Heart right ventricle (tissue), 16 donors: ENCODE data around the gene AIF1. TPM values are rescaled to one million over a fixed set of nuclear protein-coding genes. Genes with fewer than 3 reads are reported as not detected.

ENCODE experiments used
- ATAC-seq, 8 donors: fragments of 200-7000 bp; cut with Tn5 transposase; one replicate each; pipeline ENCODE4 v1.9.1; 2020; ENCODE audit warnings: mild to moderate bottlenecking in 8 of 8, moderate library complexity in 8 of 8, moderate number of reproducible peaks in 1 of 8
- DNase-seq, 2 donors: peaks; one replicate each; pipeline ENCODE4 v3.0.0-alpha.2; 2020
- H3K27ac ChIP-seq, 10 donors: fragments of 200-600 bp; sonication (generic) in 2 of 10; one replicate each; pipeline versions ENCODE4 v1.5.0 to v1.8.0; 2020 to 2022; ENCODE audit warnings: mild to moderate bottlenecking in 3 of 10
- H3K27me3 ChIP-seq, 7 donors: fragments of 200-600 bp; one replicate each; pipeline ENCODE4 v1.8.0; 2021 to 2022; ENCODE audit warnings: mild to moderate bottlenecking in 2 of 7
- H3K36me3 ChIP-seq, 9 donors: fragments of 200-600 bp; sonication (generic) in 1 of 9; one replicate each; pipeline versions ENCODE4 v1.5.0 to v1.8.0; 2020 to 2022; ENCODE audit warnings: mild to moderate bottlenecking in 2 of 9
- H3K4me1 ChIP-seq, 9 donors: fragments of 200-600 bp; sonication (generic) in 1 of 9; one replicate each; pipeline versions ENCODE4 v1.5.0 to v1.8.0; 2020 to 2022; ENCODE audit warnings: mild to moderate bottlenecking in 4 of 9
- H3K4me3 ChIP-seq, 10 donors: fragments of 200-600 bp; sonication (generic) in 2 of 10; one replicate each; pipeline versions ENCODE4 v1.5.0 to v1.8.0; 2020 to 2022; ENCODE audit warnings: mild to moderate bottlenecking in 7 of 10, moderate library complexity in 2 of 10
- H3K9me3 ChIP-seq, 11 donors: fragments of 200-600 bp in 10 of 11; sonication (generic) in 2 of 11; one replicate each; pipeline versions ENCODE4 v1.5.0 to v1.8.0; 2013 to 2022; ENCODE audit warnings: mild to moderate bottlenecking in 2 of 11, control low read depth in 1 of 11, moderate library complexity in 1 of 11
- WGBS, 2 donors: extraction: QIAGEN DNeasy Blood & Tissue Kit; methylation state at CpG; one replicate each; pipeline ENCODE4 v1.1.7; 2013; ENCODE audit warnings: inconsistent platforms in 1 of 2; 5-methylcytosine and 5-hydroxymethylcytosine counted together
- intact Hi-C, 10 donors: fragments of 100-400 bp; cut with DNase I; formaldehyde crosslinking; loops; one replicate each; pipeline versions ENCODE4 v1.11.1 to v1.14.2; 2022
- polyA plus RNA-seq, 2 donors: library from polyadenylated mRNA; stranded (reverse); fragments of 200-250 nt; gene quantifications; one replicate each; pipeline ENCODE4 v1.2.3, GENCODE V29; 2013
- total RNA-seq, 10 donors: library from RNA; stranded (reverse); fragmentation: NEBNext Ultra II Directional in 3 of 10; extraction: Animal tissue kit (Norgen Biotek cat#: 25700) in 3 of 10; gene quantifications; one replicate each; pipeline versions ENCODE4 v1.2.1 to v1.2.4, GENCODE V29; 2021 to 2023
- TF ChIP-seq, protein P1 (sequence below), 9 donors: fragments of 200-600 bp; sonication (generic) in 2 of 9; IDR thresholded peaks; one replicate each; pipeline versions ENCODE4 v1.5.0 to v1.8.0; 2021 to 2022; ENCODE audit warnings: antibody characterized with exemption in 9 of 9, mild to moderate bottlenecking in 5 of 9, moderate library complexity in 1 of 9
- donor health status: Arrhythmogenic right ventricular cardiomyopathy.
- donor health status: ischemic (EF 13 %, LVEDD 7.1; RV severe dilation, severe dysfunction).
- donor health status: healthy with polysubstance abuse.
- donor health status: DM: no; HTN: yes; CAD: no.
- donor health status: DM: no; HTN: no; CAD: no.
- donor health status: ischemic (EF 25% LVEDD 6.9; RV normal size, moderate dysfunction).
- donor health status: ischemic (EF 25% LVEDD 5.7; RV mildly dilated, moderate dysfunction).
- donor health status: healthy.
- donor health status: DM: yes; HTN: yes; CAD: no.
- donor health status: Ischemic cardiomyopathy.
- donor health status: ischemic (EF 35%, LVEDD 5.7; RV mildly dilated, moderate dysfunction).
- donor health status: nonischemic (EF 11% LVEDD 7.7; RV severe dilation, severe dysfunction).
- donor health status: DM: yes; HTN: yes; CAD: no.
- donor health status: PGD.
- donor health status: ischemic (EF 29% LVEDD 5.4; RV normal size, mild dysfunction).
- donor health status: nonischemic (EF 23%, LVEDD 6.1; RV moderate dilation, normal function).

AIF1 gene
- total and polyA plus RNA-seq, 12 donors, result 2.8 to 62.1 (median 7.8) TPM

DNA sequence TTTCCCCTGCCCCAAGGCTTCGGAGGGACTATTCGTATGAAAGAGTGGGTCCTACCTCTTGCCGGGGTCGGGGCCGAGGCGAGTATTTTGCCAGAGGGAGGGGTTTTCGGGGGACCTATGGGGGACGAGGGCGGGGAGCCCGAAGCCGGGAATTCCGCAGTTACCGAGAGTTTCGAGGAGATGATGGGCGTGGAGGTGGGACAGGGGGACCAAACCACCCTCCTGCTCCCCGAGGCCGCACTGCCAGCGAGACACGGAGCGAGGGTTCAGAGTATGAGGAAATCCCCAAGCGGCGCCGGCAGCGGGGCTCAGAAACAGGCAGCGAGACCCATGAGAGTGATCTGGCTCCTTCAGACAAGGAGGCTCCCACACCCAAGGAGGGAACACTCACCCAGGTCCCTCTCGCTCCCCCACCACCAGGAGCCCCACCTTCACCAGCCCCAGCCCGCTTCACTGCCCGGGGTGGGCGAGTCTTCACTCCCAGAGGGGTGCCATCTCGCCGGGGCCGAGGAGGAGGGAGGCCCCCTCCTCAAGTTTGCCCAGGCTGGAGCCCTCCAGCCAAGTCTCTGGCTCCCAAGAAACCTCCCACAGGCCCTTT lies 16.7 kb downstream of the AIF1 start:
- Histone ChIP-seq H3K27ac (no peak overlapping the region), H3K4me3 (no peak overlapping the region), H3K27me3 (no peaks in the 10 kb centered on the region), H3K9me3 (no peaks in the 10 kb centered on the region), H3K36me3 (peaks cover 4 to 100% (median 88%) of the 10 kb centered on the region in 9 donors), H3K4me1 (no peaks in the 10 kb centered on the region)
- TF ChIP-seq, protein P1, sequence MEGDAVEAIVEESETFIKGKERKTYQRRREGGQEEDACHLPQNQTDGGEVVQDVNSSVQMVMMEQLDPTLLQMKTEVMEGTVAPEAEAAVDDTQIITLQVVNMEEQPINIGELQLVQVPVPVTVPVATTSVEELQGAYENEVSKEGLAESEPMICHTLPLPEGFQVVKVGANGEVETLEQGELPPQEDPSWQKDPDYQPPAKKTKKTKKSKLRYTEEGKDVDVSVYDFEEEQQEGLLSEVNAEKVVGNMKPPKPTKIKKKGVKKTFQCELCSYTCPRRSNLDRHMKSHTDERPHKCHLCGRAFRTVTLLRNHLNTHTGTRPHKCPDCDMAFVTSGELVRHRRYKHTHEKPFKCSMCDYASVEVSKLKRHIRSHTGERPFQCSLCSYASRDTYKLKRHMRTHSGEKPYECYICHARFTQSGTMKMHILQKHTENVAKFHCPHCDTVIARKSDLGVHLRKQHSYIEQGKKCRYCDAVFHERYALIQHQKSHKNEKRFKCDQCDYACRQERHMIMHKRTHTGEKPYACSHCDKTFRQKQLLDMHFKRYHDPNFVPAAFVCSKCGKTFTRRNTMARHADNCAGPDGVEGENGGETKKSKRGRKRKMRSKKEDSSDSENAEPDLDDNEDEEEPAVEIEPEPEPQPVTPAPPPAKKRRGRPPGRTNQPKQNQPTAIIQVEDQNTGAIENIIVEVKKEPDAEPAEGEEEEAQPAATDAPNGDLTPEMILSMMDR (IDR thresholded peaks at IDR 0.05), result no peak
- intact Hi-C loops, result no loop called here
- 90% methylated on average over 32 of the region's 32 CpGs for WGBS, 2 donors
- DNase-seq (no peak), ATAC-seq (peak in 6 of 8 donors; percentile 5 to 27 (median 20))

DNA sequence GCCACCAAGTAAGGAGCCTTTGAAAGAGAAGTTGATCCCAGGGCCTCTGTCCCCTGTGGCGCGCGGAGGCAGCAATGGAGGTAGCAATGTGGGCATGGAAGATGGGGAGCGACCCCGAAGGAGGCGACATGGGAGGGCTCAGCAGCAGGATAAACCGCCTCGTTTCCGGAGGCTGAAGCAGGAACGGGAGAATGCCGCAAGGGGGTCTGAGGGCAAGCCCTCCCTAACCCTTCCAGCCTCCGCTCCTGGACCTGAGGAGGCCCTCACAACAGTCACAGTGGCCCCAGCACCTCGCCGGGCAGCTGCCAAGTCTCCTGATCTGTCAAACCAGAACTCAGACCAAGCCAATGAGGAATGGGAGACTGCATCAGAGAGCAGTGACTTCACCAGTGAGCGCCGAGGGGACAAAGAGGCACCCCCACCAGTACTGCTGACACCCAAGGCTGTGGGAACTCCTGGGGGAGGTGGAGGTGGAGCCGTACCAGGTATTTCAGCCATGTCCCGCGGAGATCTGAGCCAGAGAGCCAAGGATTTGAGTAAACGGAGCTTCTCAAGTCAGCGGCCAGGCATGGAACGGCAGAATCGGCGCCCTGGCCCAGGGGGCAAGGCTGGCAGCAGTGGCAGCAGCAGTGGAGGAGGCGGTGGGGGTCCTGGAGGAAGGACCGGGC lies 17.4 kb downstream of the AIF1 start:
- DNase-seq (no peak), ATAC-seq (peak in 3 of 8 donors; percentile 2 to 7 (median 2))
- WGBS, 2 donors, result 90 to 91% methylated on average over 26 of the region's 26 CpGs
- no peaks in the 10 kb centered on the region for H3K9me3 ChIP-seq
- no peak overlapping the region for H3K27ac ChIP-seq
- peaks cover 0 to 3% (median 0%) of the 10 kb centered on the region in 9 donors for H3K4me1 ChIP-seq
- intact Hi-C loops, result no loop called here
- H3K36me3 ChIP-seq, result peaks cover 0 to 100% (median 88%) of the 10 kb centered on the region in 9 donors
- TF ChIP-seq, protein P1 (IDR thresholded peaks at IDR 0.05), result no peak
- no peaks in the 10 kb centered on the region for H3K27me3 ChIP-seq
- no peak overlapping the region for H3K4me3 ChIP-seq

DNA sequence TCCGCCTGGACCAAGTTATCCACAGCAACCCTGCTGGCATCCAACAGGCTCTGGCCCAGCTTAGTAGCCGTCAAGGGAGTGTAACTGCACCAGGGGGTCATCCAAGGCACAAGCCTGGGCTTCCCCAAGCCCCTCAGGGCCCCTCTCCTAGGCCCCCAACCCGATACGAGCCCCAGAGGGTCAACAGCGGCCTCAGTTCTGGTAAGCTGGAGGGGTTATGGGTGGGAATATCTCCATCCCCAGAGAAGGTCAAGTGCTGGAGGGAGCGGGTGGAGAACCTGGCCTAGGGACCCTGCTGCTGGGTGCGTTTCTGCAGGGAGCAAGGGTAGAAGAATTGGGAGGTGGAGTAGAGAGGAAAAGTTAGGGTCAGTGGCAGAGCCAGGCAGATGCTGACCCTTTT lies 18.4 kb downstream of the AIF1 start:
- ATAC-seq, result no peak
- intact Hi-C loops, result no loop called here
- no peaks in the 10 kb centered on the region for H3K27me3 ChIP-seq
- no peak overlapping the region for H3K27ac ChIP-seq
- WGBS, 2 donors, result 83 to 85% methylated on average over 7 of the region's 7 CpGs
- no peaks in the 10 kb centered on the region for H3K9me3 ChIP-seq
- TF ChIP-seq, protein P1 (IDR thresholded peaks at IDR 0.05), result no peak
- H3K4me1 ChIP-seq, result peaks cover 0 to 9% (median 0%) of the 10 kb centered on the region in 9 donors
- H3K4me3 ChIP-seq, result no peak overlapping the region
- H3K36me3 ChIP-seq, result peaks cover 0 to 100% (median 87%) of the 10 kb centered on the region in 9 donors
- no peak for DNase-seq

DNA sequence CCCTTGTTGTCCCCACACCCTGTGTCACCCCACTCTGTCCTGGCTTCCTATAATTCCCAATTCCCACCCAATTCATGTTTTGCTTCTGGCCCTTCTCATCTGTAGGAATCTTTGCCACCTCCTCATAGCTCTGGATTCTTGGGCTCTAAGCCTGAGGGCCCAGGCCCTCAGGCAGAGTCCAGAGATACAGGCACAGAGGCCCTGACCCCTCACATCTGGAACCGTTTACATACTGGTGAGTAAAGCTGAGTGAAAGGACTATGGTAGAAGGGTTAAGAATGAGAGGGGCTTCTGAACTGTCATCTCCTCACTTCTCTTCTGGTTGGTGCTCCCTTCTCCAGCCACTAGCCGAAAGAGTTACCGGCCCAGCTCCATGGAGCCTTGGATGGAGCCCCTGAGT lies 19.1 kb downstream of the AIF1 start:
- intact Hi-C loops, result no loop called here
- TF ChIP-seq, protein P1 (IDR thresholded peaks at IDR 0.05), result no peak
- peaks cover 0 to 9% (median 0%) of the 10 kb centered on the region in 9 donors for H3K4me1 ChIP-seq
- H3K9me3 ChIP-seq, result no peaks in the 10 kb centered on the region
- DNase-seq, result no peak
- no peak for ATAC-seq
- H3K27ac ChIP-seq, result no peak overlapping the region
- WGBS, 2 donors, result 91 to 94% methylated on average over 3 of the region's 3 CpGs
- no peak overlapping the region for H3K4me3 ChIP-seq
- peaks cover 0 to 100% (median 86%) of the 10 kb centered on the region in 9 donors for H3K36me3 ChIP-seq
- no peaks in the 10 kb centered on the region for H3K27me3 ChIP-seq
